Calu3 (cell line): Measurements from ENCODE around the gene PPIB. TPM values are rescaled to one million over a fixed set of nuclear protein-coding genes. Genes with fewer than 3 reads are reported as not detected.
A peak's percentile ranks its signal among the peaks of the same experiment; 100 is the strongest.

ENCODE experiments used
- BruUV-seq: library from RNA; stranded (reverse); fragments of 400-500 nt; replicated peaks from 2 replicates; lab custom pipeline; 2021; lab: Mats Ljungman, UMichigan
- CTCF ChIA-PET: fragments of 300-600 bp; sonication (Branson Sonifier 250); formaldehyde crosslinking; loops from one replicate; lab custom pipeline; 2022; ENCODE audit warnings: antibody characterized with exemption; lab: Charles Lee
- DNase-seq: peaks from one replicate; pipeline ENCODE4 v3.0.0; 2022
- H3K27ac Mint-ChIP-seq: one replicate; pipeline ENCODE4 v1.8.0; 2022; ENCODE audit warnings: mixed read lengths; ENCODE audit not compliant: unreplicated experiment
- H3K27me3 Mint-ChIP-seq: one replicate; pipeline ENCODE4 v1.8.0; 2022; ENCODE audit warnings: mixed read lengths; ENCODE audit not compliant: unreplicated experiment
- H3K36me3 Mint-ChIP-seq: one replicate; pipeline ENCODE4 v1.8.0; 2022; ENCODE audit warnings: mild to moderate bottlenecking, moderate library complexity, mixed read lengths; ENCODE audit not compliant: insufficient read depth, unreplicated experiment
- H3K4me1 Mint-ChIP-seq: one replicate; pipeline ENCODE4 v1.8.0; 2022; ENCODE audit warnings: mild to moderate bottlenecking, low read depth, mixed read lengths; ENCODE audit not compliant: unreplicated experiment
- H3K4me3 Mint-ChIP-seq: one replicate; pipeline ENCODE4 v1.8.0; 2022; ENCODE audit warnings: mild to moderate bottlenecking, low read depth, moderate library complexity, mixed read lengths; ENCODE audit not compliant: unreplicated experiment
- H3K9me3 Mint-ChIP-seq: one replicate; pipeline ENCODE4 v1.8.0; 2022; ENCODE audit warnings: low read depth, mixed read lengths; ENCODE audit not compliant: unreplicated experiment
- CTCF ChIP-seq: fragments of 200-600 bp; IDR thresholded peaks from one replicate; pipeline ENCODE4 v1.8.0; 2022; ENCODE audit warnings: antibody characterized with exemption; ENCODE audit not compliant: unreplicated experiment
- intact Hi-C: fragments of 100-400 bp; cut with micrococcal nuclease; formaldehyde crosslinking; loops from one replicate; pipeline ENCODE4 v1.10.0; 2022; ENCODE audit not compliant: unreplicated experiment
- total RNA-seq: library from RNA; stranded (reverse); gene quantifications from 2 replicates; pipeline ENCODE4 v1.2.3, GENCODE V29; 2022

PPIB gene
- total RNA-seq, 1 experiment from 2014 or later, result 690 TPM

- peaks cover 13% of the 10 kb centered on the region for H3K27me3 Mint-ChIP-seq
- CTCF ChIA-PET, result interaction anchor here (0.6 to 1.8 kb wide), 11 partner anchors 10 to 575 kb away, joined by 3 to 11 read pairs (median 4); partner anchors contain the start of genes CIAO2A, PPIB and SNX1
- no TSS peak for BruUV-seq
- DNase-seq, result no peak
- TF ChIP-seq CTCF, result no peak
- H3K4me1 Mint-ChIP-seq, result peaks cover 22% of the 10 kb centered on the region
- peak overlapping the region; percentile 69 for H3K4me3 Mint-ChIP-seq
- H3K9me3 Mint-ChIP-seq, result no peaks in the 10 kb centered on the region
- intact Hi-C loops, result loop anchor here (10.0 kb wide), 1 partner anchor 58 kb away; the partner anchor contains the start of genes CIAO2A and SNX1
- H3K27ac Mint-ChIP-seq, result peak overlapping the region; percentile 94
- H3K36me3 Mint-ChIP-seq, result peaks cover 70% of the 10 kb centered on the region
Measured at GRCh38 chr15:64152507-64153387, 10.1 kb downstream of the PPIB start.

- Mint-ChIP-seq H3K4me1 (peaks cover 20% of the 10 kb centered on the region), H3K27ac (no peak within 1 kb of the TSS), H3K36me3 (peaks cover 62% of the 10 kb centered on the region), H3K27me3 (peaks cover 13% of the 10 kb centered on the region), H3K4me3 (peak within 1 kb of the TSS; percentile 69), H3K9me3 (no peaks in the 10 kb centered on the region)
- intact Hi-C loops, result loop anchor here (10.0 kb wide), 1 partner anchor 57 kb away; the partner anchor contains the start of genes CIAO2A and SNX1
- no peak for TF ChIP-seq CTCF
- DNase-seq, result peak; percentile 44
- CTCF ChIA-PET, result no interaction called here
- BruUV-seq, result no TSS peak
Measured at GRCh38 chr15:64151727-64152506, 10.9 kb downstream of the PPIB start, which contains the start of gene SNX22. Gene SNX22, plus strand, starts transcription at chr15:64151731. Its CDS starts 45 bp downstream, at chr15:64151776.

GRCh38 chr15:64149893-64150578, 12.8 kb downstream of the PPIB start:
- CTCF ChIA-PET, result interaction anchor here (0.5 to 0.9 kb wide), 3 partner anchors 63 to 642 kb away, joined by 3 to 5 read pairs (median 4); no protein-coding TSS in a partner anchor
- peaks cover 13% of the 10 kb centered on the region for H3K27me3 Mint-ChIP-seq
- no TSS peak for BruUV-seq
- intact Hi-C loops, result loop anchor here (10.0 kb wide), 1 partner anchor 55 kb away; the partner anchor contains the start of genes CIAO2A and SNX1
- no peaks in the 10 kb centered on the region for H3K9me3 Mint-ChIP-seq
- peaks cover 20% of the 10 kb centered on the region for H3K4me1 Mint-ChIP-seq
- DNase-seq, result no peak
- TF ChIP-seq CTCF, result no peak
- no peak overlapping the region for H3K27ac Mint-ChIP-seq
- no peak overlapping the region for H3K4me3 Mint-ChIP-seq
- H3K36me3 Mint-ChIP-seq, result peaks cover 51% of the 10 kb centered on the region
